GM23338 (cell line): ENCODE data around the gene GALNT14. TPM values are rescaled to one million over a fixed set of nuclear protein-coding genes. Genes with fewer than 3 reads are reported as not detected.

ENCODE experiments used
- ATAC-seq: fragments of 200-7000 bp; cut with Tn5 transposase; 3 replicates; pipeline ENCODE4 v1.9.1; 2020
- DNase-seq: peaks from one replicate; pipeline ENCODE4 v3.0.0-alpha.2; 2015; ENCODE audit warnings: low spot score
- H2AFZ ChIP-seq: fragments of 200-600 bp; sonication (generic); 2 replicates; pipeline ENCODE4 v1.8.0; 2016; ENCODE audit warnings: antibody characterized with exemption, mild to moderate bottlenecking, moderate library complexity
- H3F3A ChIP-seq: fragments of 200-600 bp; sonication (generic); replicated peaks from 2 replicates; pipeline ENCODE4 v1.8.0; 2017; ENCODE audit warnings: antibody characterized with exemption, mixed run types, low read depth
- H3K27ac ChIP-seq: fragments of 200-600 bp; sonication (generic); 2 replicates; pipeline ENCODE4 v1.6.1; 2016; ENCODE audit warnings: low read depth
- H3K27me3 ChIP-seq: fragments of 200-600 bp; sonication (generic); 2 replicates; pipeline ENCODE4 v1.8.0; 2016; ENCODE audit warnings: mild to moderate bottlenecking, mixed run types, moderate library complexity; ENCODE audit not compliant: insufficient read depth
- H3K36me3 ChIP-seq: fragments of 200-600 bp; sonication (generic); 2 replicates; pipeline ENCODE4 v1.8.0; 2016; ENCODE audit warnings: mild to moderate bottlenecking; ENCODE audit not compliant: insufficient read depth
- H3K4me1 ChIP-seq: fragments of 200-600 bp; sonication (generic); 2 replicates; pipeline ENCODE4 v1.8.0; 2016; ENCODE audit warnings: mild to moderate bottlenecking, moderate library complexity; ENCODE audit not compliant: insufficient read depth
- H3K4me2 ChIP-seq: fragments of 200-600 bp; sonication (generic); 2 replicates; pipeline ENCODE4 v1.7.1; 2017; ENCODE audit warnings: mixed run types
- H3K4me3 ChIP-seq: fragments of 200-600 bp; sonication (generic); 2 replicates; pipeline ENCODE4 v1.6.1; 2016; ENCODE audit warnings: mixed run types
- H3K79me2 ChIP-seq: fragments of 200-600 bp; sonication (generic); replicated peaks from 2 replicates; pipeline ENCODE4 v1.8.0; 2017; ENCODE audit warnings: mild to moderate bottlenecking; ENCODE audit not compliant: insufficient read depth
- H3K9me2 ChIP-seq: fragments of 200-600 bp; sonication (generic); 2 replicates; pipeline ENCODE4 v1.8.0; 2017; ENCODE audit not compliant: insufficient read depth
- H4K20me1 ChIP-seq: fragments of 200-600 bp; sonication (generic); replicated peaks from 2 replicates; pipeline ENCODE4 v1.8.0; 2017; ENCODE audit warnings: mild to moderate bottlenecking; ENCODE audit not compliant: insufficient read depth
- H3K27ac Mint-ChIP-seq: 2 replicates; pipeline ENCODE4 v1.8.0; 2020; ENCODE audit warnings: inconsistent platforms, mild to moderate bottlenecking, moderate library complexity, mixed read lengths
- H3K27me3 Mint-ChIP-seq: 3 replicates; pipeline ENCODE4 v1.8.0; 2022; ENCODE audit warnings: low read depth, mild to moderate bottlenecking, moderate library complexity, mixed read lengths, inconsistent platforms; ENCODE audit not compliant: insufficient read depth, poor library complexity
- H3K36me3 Mint-ChIP-seq: 3 replicates; pipeline ENCODE4 v1.8.0; 2021; ENCODE audit warnings: low read depth, mild to moderate bottlenecking, inconsistent platforms, moderate library complexity, mixed read lengths
- H3K4me1 Mint-ChIP-seq: 3 replicates; pipeline ENCODE4 v1.8.0; 2020; ENCODE audit warnings: mild to moderate bottlenecking, inconsistent platforms, mixed read lengths
- H3K4me3 Mint-ChIP-seq: 3 replicates; pipeline ENCODE4 v1.8.0; 2021; ENCODE audit warnings: moderate library complexity, mild to moderate bottlenecking, inconsistent platforms, mixed read lengths
- H3K9me3 Mint-ChIP-seq: 3 replicates; pipeline ENCODE4 v1.8.0; 2020; ENCODE audit warnings: moderate library complexity, mild to moderate bottlenecking, inconsistent platforms, mixed read lengths
- NANOG ChIP-seq: IDR thresholded peaks from 2 replicates; pipeline ENCODE4 v1.6.1; 2016; ENCODE audit warnings: antibody characterized with exemption, borderline replicate concordance
- REST ChIP-seq: IDR thresholded peaks from one replicate; pipeline ENCODE4 v1.6.1; 2018; ENCODE audit warnings: antibody characterized with exemption; ENCODE audit not compliant: unreplicated experiment
- ZNF331 ChIP-seq: fragments of 250-450 bp; sonication (Bioruptor Pico); IDR thresholded peaks from 2 replicates; pipeline ENCODE4 v1.5.0; 2020; ENCODE audit warnings: low read depth, mild to moderate bottlenecking, moderate library complexity
- ZNF462 ChIP-seq: fragments of 250-450 bp; sonication (Bioruptor Pico); IDR thresholded peaks from 2 replicates; pipeline ENCODE4 v1.5.0; 2020; ENCODE audit warnings: mild to moderate bottlenecking, moderate library complexity
- polyA plus RNA-seq: library from polyadenylated mRNA; unstranded; fragments of >200 nt; fragmentation: Nextera tagmentation; extraction: Ambion mirVana; gene quantifications from 2 replicates; pipeline ENCODE4 v1.2.1, GENCODE V29; 2016
- total RNA-seq: library from RNA; depleted of rRNA; stranded (reverse); fragments of >200 nt; shearing (Covaris generic); gene quantifications from 2 replicates; pipeline ENCODE4 v1.2.3, GENCODE V29; 2014

GALNT14 gene
- total and polyA plus RNA-seq, 2 experiments from 2014 or later: 5.4 to 7.7 TPM

- no peak overlapping the region for H3K4me2 ChIP-seq
- DNase-seq (no peak), ATAC-seq (no peak)
- no peaks in the 10 kb centered on the region for H3K36me3 ChIP-seq
- no peaks in the 10 kb centered on the region for H4K20me1 ChIP-seq
- Mint-ChIP-seq H3K4me3 (no peak overlapping the region), H3K27ac (no peak overlapping the region), H3K4me1 (peaks cover 35% of the 10 kb centered on the region), H3K36me3 (no peaks in the 10 kb centered on the region), H3K9me3 (no peaks in the 10 kb centered on the region; the same call in 2 of the 3 replicates), H3K27me3 (peaks cover 4% of the 10 kb centered on the region)
- H3K4me1 ChIP-seq: peaks cover 26% of the 10 kb centered on the region
- H3K27me3 ChIP-seq: no peaks in the 10 kb centered on the region
- H3K27ac ChIP-seq: no peak overlapping the region
- peaks cover 11% of the 10 kb centered on the region for H3K9me2 ChIP-seq
- H2AFZ ChIP-seq: no peak overlapping the region
- no peak overlapping the region for H3K4me3 ChIP-seq
- no peaks in the 10 kb centered on the region for H3K79me2 ChIP-seq
- H3F3A ChIP-seq: no peaks in the 10 kb centered on the region
- no peak for TF ChIP-seq ZNF462 (CRISPR knock-in tag)
- TF ChIP-seq NANOG: no peak
- TF ChIP-seq REST: no peak
- no peak for TF ChIP-seq ZNF331 (CRISPR knock-in tag)
Measured at GRCh38 chr2:30935795-30936194, 202.4 kb downstream of the GALNT14 start.
